HG03521 (cell line): ENCODE data around the gene CEACAM21.

ENCODE experiments used
- ATAC-seq: cut with Tn5 transposase; IDR thresholded peaks from one replicate; pipeline ENCODE4 v1.9.1; 2021; ENCODE audit warnings: mild to moderate bottlenecking, moderate library complexity; ENCODE audit not compliant: unreplicated experiment

CEACAM21 gene

GRCh38 chr19:41616792-41617621 lies 41.0 kb downstream of the CEACAM21 start:
- no peak for ATAC-seq

GRCh38 chr19:41617941-41618730 lies 42.2 kb downstream of the CEACAM21 start:
- no peak for ATAC-seq

GRCh38 chr19:41619018-41619556 lies 43.1 kb downstream of the CEACAM21 start:
- ATAC-seq: no peak

GRCh38 chr19:41620171-41620570 lies 44.2 kb downstream of the CEACAM21 start:
- ATAC-seq: no peak

GRCh38 chr19:41621226-41621625 lies 45.3 kb downstream of the CEACAM21 start:
- no peak for ATAC-seq

GRCh38 chr19:41621654-41622053 lies 45.7 kb downstream of the CEACAM21 start:
- no peak for ATAC-seq

- ATAC-seq: no peak
Measured at GRCh38 chr19:41623360-41623759, 47.4 kb downstream of the CEACAM21 start.

- no peak for ATAC-seq
Measured at GRCh38 chr19:41624515-41624914, 48.5 kb downstream of the CEACAM21 start.

GRCh38 chr19:41624937-41625336 lies 49.0 kb downstream of the CEACAM21 start:
- ATAC-seq: no peak

GRCh38 chr19:41626278-41626677 lies 50.3 kb downstream of the CEACAM21 start:
- ATAC-seq: no peak

- ATAC-seq: no peak
Measured at GRCh38 chr19:41626877-41627276, 50.9 kb downstream of the CEACAM21 start, which contains the start of gene CEACAM4. TSS of gene CEACAM4 (minus strand) at chr19:41627074. CDS start at chr19:41626963, 111 bp downstream.

GRCh38 chr19:41627966-41628675 lies 52.2 kb downstream of the CEACAM21 start:
- no peak for ATAC-seq
